ENCODE data around the gene SGPL1. TPM values are rescaled to one million over a fixed set of nuclear protein-coding genes. Genes with fewer than 3 reads are reported as not detected.

Gene SGPL1
- total RNA-seq, 1 experiment from 2014 or later: 52.6 TPM

- Histone ChIP-seq H2BK5ac (ENCODE audit: insufficient read length, low read length) (no peak overlapping the region), H3T11ph (ENCODE audit: low read length) (no peak overlapping the region)
- no CpG with 5 or more reads among the region's 2 CpGs for WGBS (ENCODE audit: extremely low coverage, insufficient read length, low lambda C conversion rate)
Measured at GRCh38 chr10:70822076-70822820, 6.5 kb downstream of the SGPL1 start.

More at GRCh38 chr10:70822076-70822820, 6.5 kb downstream of the SGPL1 start:
- H2BK120ac ChIP-seq (ENCODE audit: low read depth, low read length, poor library complexity, severe bottlenecking): no peak overlapping the region
- H3K18ac ChIP-seq (ENCODE audit: insufficient read length, low read depth, low read length): no peak overlapping the region
- H3K79me1 ChIP-seq (ENCODE audit: insufficient read depth, low read depth, low read length, poor library complexity, severe bottlenecking): peaks cover 2% of the 10 kb centered on the region
- H4K20me1 ChIP-seq (ENCODE audit: control insufficient read depth, insufficient read depth, insufficient read length): no peaks in the 10 kb centered on the region
- no peak for DNase-seq
- no peak overlapping the region for H3K9ac ChIP-seq (ENCODE audit: extremely low read depth, insufficient read length, low read length)
- no peaks in the 10 kb centered on the region for H3K4me1 ChIP-seq (ENCODE audit: insufficient read depth, low read length)
- H3K27me3 ChIP-seq (ENCODE audit: insufficient read depth, low read length): no peaks in the 10 kb centered on the region
- no peak overlapping the region for H4K8ac ChIP-seq (replicated peaks; ENCODE audit: insufficient read length, low read depth, low read length)
- H3K23ac ChIP-seq (ENCODE audit: insufficient read length, low read depth, low read length): no peak overlapping the region
- H3K27ac ChIP-seq (ENCODE audit: insufficient read length, low read depth, low read length): no peak overlapping the region
- no peak overlapping the region for H4K91ac ChIP-seq (ENCODE audit: insufficient read length, low read depth, low read length)
- no peak overlapping the region for H3K14ac ChIP-seq (ENCODE audit: insufficient read depth, low read length)
- Mint-ChIP-seq H3K4me1 (peaks cover 6 to 7% of the 10 kb centered on the region in 2 experiments), H3K4me3 (no peak overlapping the region), H3K27me3 (ENCODE audit: low read depth) (no peaks in the 10 kb centered on the region), H3K27ac (no peak overlapping the region), H3K36me3 (ENCODE audit: insufficient read depth in 1 of 3, low read depth in 3 of 3) (peaks cover 16 to 55% (median 44%) of the 10 kb centered on the region in 3 experiments), H3K9me3 (no peaks in the 10 kb centered on the region; a peak in 1 of 5 replicates)
- no peak overlapping the region for H4K5ac ChIP-seq (ENCODE audit: insufficient read length, low read depth, low read length)
- no peak overlapping the region for H3K4me2 ChIP-seq (ENCODE audit: insufficient read depth, insufficient read length, low read length)
- no peak overlapping the region for H3K56ac ChIP-seq (ENCODE audit: insufficient read length, low read depth, low read length)
- H3K79me2 ChIP-seq (ENCODE audit: insufficient read depth, low read length): peaks cover 5% of the 10 kb centered on the region; the same call in 1 of the 2 replicates
- no peak overlapping the region for H3K4ac ChIP-seq (ENCODE audit: low read depth, low read length)
- no peak overlapping the region for H2BK20ac ChIP-seq (ENCODE audit: low read depth, low read length, poor library complexity, severe bottlenecking)
- H2BK12ac ChIP-seq (ENCODE audit: insufficient read length, low read depth, low read length): no peak overlapping the region
- H2BK15ac ChIP-seq (ENCODE audit: low read depth, low read length): no peak overlapping the region
- no peak overlapping the region for H2AK5ac ChIP-seq (ENCODE audit: insufficient read length, low read length)
- H3K9me3 ChIP-seq (ENCODE audit: control insufficient read depth, low read depth, low read length): no peaks in the 10 kb centered on the region
- H3K23me2 ChIP-seq (ENCODE audit: insufficient read length, low read depth, low read length, poor library complexity, severe bottlenecking): no peaks in the 10 kb centered on the region
- no peak for TF ChIP-seq CTCF (conservative IDR thresholded peaks at IDR 0.05)
- no peak overlapping the region for H2AFZ ChIP-seq (ENCODE audit: low read length)
